ENCODE measurements around the gene NOTCH1.

NOTCH1 gene

GRCh38 chr9:136456258-136456657, 89.6 kb downstream of the NOTCH1 start:
- CTCF ChIA-PET: no interaction called here
- Histone ChIP-seq H3K27ac (ENCODE audit: extremely low read depth, low read depth, low read length) (no peak overlapping the region), H3K9me3 (ENCODE audit: control insufficient read depth, insufficient read depth, low read depth, low read length) (no peaks in the 10 kb centered on the region), H3K4me1 (ENCODE audit: control insufficient read depth, insufficient read depth, low read length) (no peaks in the 10 kb centered on the region), H3K4me3 (ENCODE audit: low read depth, low read length) (no peak overlapping the region), H3K36me3 (ENCODE audit: control insufficient read depth in 2 of 2, insufficient read depth in 1 of 2, low read length in 2 of 2) (peaks cover 31 to 87% of the 10 kb centered on the region in 2 experiments)
- POLR2A ChIA-PET: no interaction called here
- TF ChIP-seq ZBTB1 (tag by site-specific recombination; IDR thresholded peaks at IDR 0.05) (no peak), KLF16 (tag by site-specific recombination; IDR thresholded peaks at IDR 0.05) (no peak)

GRCh38 chr9:136455043-136456002, 90.5 kb downstream of the NOTCH1 start:
- CTCF ChIA-PET: interaction anchor here (1.1 kb wide), 1 partner anchor 129 kb away, joined by 3 read pairs; no protein-coding TSS in a partner anchor
- no peaks in the 10 kb centered on the region for H3K9me3 ChIP-seq (ENCODE audit: control insufficient read depth, insufficient read depth, low read depth, low read length)
- TF ChIP-seq HOXC10 (CRISPR knock-in tag; IDR thresholded peaks at IDR 0.05): no peak
- TF ChIP-seq ZNF184 (tag by site-specific recombination; IDR thresholded peaks at IDR 0.05): no peak
- TF ChIP-seq ZNF654 (tag by site-specific recombination; IDR thresholded peaks at IDR 0.05; ENCODE audit: low read depth): no peak
- no peak for TF ChIP-seq ZNF792 (tag by site-specific recombination; IDR thresholded peaks at IDR 0.05)
- TF ChIP-seq ZNF549 (tag by site-specific recombination; IDR thresholded peaks at IDR 0.05): no peak
- TF ChIP-seq ZNF280C (tag by site-specific recombination; IDR thresholded peaks at IDR 0.05): no peak
- TF ChIP-seq ZNF677 (tag by site-specific recombination; IDR thresholded peaks at IDR 0.05): no peak
- TF ChIP-seq ZNF548 (tag by site-specific recombination; IDR thresholded peaks at IDR 0.05): no peak
- no peak for TF ChIP-seq ZNF623 (tag by site-specific recombination; IDR thresholded peaks at IDR 0.05)
- TF ChIP-seq ZXDB (tag by site-specific recombination; IDR thresholded peaks at IDR 0.05): no peak
- no peak for TF ChIP-seq ZNF423 (tag by site-specific recombination; IDR thresholded peaks at IDR 0.05)
- no peak for TF ChIP-seq ZNF140 (tag by site-specific recombination; IDR thresholded peaks at IDR 0.05)
- no peak for TF ChIP-seq PATZ1 (tag by site-specific recombination; IDR thresholded peaks at IDR 0.05)
- no peak for TF ChIP-seq TRIM28 (IDR thresholded peaks at IDR 0.05; ENCODE audit: borderline replicate concordance, low read length)
- TF ChIP-seq EGR2 (tag by site-specific recombination; IDR thresholded peaks at IDR 0.05; ENCODE audit: low read depth): no peak
- no peak for TF ChIP-seq ZNF629 (tag by site-specific recombination; IDR thresholded peaks at IDR 0.05)
- TF ChIP-seq ZNF221 (tag by site-specific recombination; IDR thresholded peaks at IDR 0.05; ENCODE audit: borderline replicate concordance): no peak
- POLR2A ChIA-PET: no interaction called here
- H3K27ac ChIP-seq (ENCODE audit: extremely low read depth, low read depth, low read length): no peak overlapping the region
- H3K4me1 ChIP-seq (ENCODE audit: control insufficient read depth, insufficient read depth, low read length): no peaks in the 10 kb centered on the region
- H3K4me3 ChIP-seq (ENCODE audit: low read depth, low read length): no peak overlapping the region
- H3K36me3 ChIP-seq (ENCODE audit: control insufficient read depth in 2 of 2, insufficient read depth in 1 of 2, low read length in 2 of 2): peaks cover 25 to 88% of the 10 kb centered on the region in 2 experiments
